Measurements from ENCODE around the gene ISG15.
"Not testable (repeated sequence)": the region's sequence is repeated elsewhere in the genome, so short reads cannot be mapped to it uniquely, and the experiment has no call there.

ISG15 gene

DNA sequence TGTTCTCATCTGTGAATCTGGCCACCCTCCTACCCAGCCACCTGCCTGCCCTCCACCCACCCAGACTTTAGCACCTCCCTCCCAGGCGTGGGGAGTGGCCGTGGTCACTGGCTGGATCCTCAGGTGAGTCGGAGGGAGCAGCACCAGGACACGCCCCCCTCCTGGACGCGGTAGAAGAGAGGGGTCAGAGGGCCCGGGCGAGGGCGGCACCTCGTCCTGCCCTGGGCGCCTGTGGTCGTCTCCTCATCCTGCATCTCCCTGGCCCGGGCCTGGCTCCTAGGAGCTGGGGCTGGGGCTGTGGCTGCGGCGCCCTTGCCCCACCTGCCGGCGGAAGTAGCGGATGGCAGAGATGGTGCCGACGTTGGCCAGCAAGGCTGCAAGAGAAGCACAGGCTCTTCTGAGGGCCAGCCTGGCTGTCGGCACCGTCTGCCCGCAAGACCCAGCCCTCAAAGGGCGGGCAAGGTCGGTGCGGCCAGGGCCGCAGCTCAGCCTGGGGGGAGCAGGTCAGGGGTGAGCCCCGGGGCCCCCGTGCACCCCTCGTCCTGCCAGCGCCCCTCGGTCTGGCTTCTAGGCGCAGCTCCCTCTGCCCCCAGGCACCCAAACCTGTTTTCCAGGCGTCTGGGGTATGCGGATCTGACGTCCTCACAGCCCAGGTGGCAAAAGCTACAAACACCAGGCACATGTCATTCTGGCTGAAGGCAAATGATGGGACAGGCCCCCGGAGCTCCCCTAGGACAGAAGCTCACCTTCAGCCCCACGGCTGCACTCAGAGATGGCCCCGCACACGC is 37.2 kb upstream of the ISG15 start:
- peak; percentile 54 for DNase-seq

DNA sequence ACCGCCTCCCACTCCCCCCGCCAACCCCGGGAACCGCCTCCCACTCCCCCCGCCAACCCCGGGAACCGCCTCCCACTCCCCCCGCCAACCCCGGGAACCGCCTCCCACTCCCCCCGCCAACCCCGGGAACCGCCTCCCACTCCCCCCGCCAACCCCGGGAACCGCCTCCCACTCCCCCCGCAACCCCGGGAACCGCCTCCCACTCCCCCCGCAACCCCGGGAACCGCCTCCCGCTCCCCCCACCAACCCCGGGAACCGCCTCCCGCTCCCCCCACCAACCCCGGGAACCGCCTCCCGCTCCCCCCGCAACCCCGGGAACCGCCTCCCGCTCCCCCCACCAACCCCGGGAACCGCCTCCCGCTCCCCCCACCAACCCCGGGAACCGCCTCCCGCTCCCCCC is 36.5 kb upstream of the ISG15 start:
- DNase-seq = not testable (repeated sequence)

DNA sequence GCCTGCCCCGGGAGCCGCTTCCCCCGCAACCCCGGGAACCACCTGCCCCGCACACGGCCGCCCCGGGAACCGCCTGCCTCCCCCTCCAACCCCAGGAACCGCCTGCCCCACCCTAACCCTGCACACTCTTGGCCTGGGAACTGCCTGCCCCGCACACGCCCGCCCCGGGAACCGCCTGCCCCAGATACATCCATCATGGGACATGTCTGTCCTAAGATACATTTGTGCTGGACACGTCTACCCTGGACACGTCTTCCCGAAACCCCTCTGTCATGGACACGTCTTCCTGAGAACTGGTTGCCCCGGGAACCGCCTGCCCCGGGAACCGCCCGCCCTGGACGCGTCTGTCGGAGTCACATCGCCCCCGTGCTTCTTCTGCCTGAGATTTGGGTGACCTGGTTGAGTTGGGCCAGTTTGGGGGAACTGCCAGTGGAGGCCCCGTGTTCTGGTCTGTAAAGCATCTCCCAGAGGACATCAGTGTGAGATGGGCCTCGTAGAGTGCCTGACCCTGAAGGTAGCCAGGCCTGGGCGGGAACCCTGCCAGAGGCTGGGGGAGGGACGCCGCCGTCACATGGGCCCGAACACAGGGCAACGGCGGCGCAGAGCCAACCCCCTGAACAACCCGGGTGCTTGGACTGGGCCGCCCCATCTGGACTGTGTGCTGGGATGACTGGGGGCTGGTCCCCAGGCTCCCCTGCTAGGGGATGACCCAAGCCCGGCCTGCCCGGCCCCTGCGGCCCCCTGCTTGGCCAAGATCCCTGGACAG is 35.0 kb upstream of the ISG15 start:
- no peak for DNase-seq

- no peak for DNase-seq
Measured at GRCh38 chr1:978835-979743, 34.2 kb upstream of the ISG15 start.

DNA sequence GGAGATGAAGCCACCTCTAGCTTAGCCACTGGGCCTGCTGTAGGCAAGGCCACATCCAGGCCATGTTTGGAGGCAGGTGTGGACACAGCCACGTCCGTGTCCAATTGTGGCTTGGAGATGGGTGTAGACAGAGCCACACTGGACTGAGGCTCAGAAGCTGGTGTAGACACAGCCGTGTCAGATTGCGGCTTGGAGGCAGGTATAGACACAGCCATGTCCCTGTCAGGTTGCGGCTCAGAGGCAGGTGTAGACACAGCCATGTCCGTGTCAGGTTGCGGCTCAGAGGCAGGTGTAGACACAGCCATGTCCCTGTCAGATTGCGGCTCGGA is 33.6 kb upstream of the ISG15 start:
- DNase-seq = no peak

DNA sequence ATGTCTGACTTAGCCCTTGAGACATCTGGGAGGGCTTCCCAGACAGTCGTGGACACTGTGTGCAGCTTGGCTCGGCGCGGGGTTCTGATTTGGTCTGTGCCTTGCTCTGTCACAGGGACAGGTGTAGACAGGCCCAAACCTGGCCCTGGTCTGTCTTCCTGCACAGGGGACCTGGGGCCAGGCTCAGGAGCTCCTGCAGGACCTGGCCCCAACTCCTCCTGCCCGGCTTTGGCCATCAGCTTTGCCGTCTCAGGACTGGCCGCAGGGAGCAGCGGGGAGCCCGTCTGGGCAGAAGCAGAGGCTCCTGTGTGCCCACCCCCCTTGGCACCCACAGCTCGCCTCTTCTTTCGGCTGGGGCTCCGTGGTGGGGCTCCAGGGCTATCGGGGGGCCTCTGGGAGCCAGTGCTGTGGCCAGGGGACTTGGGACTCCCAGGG is 33.1 kb upstream of the ISG15 start:
- DNase-seq = no peak

- DNase-seq = no peak
Measured at GRCh38 chr1:980602-981395, 32.5 kb upstream of the ISG15 start.

DNA sequence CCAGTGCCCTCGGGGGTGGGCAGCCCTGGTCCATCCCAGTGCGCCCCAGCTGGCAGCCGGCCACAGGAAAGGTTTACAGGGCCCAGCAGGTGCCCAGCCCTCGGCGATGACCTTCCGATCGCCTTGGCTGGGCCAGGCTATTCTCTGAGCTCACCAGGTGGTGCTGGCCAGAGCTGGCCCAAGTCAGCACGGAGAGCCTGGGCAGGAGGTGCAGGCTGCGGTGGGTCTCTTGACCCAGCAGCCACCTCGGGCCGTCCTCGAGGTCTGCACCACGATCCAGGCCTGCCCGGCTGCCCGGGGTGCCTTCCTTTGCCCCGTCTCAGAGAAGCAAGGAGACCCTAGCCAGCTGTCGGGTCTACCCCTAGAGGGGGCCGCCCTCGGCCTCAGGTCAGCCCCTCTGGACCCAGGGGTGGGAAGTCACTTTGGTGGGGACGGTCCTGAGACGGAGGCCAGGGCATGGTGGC is 31.8 kb upstream of the ISG15 start:
- DNase-seq = no peak

DNA sequence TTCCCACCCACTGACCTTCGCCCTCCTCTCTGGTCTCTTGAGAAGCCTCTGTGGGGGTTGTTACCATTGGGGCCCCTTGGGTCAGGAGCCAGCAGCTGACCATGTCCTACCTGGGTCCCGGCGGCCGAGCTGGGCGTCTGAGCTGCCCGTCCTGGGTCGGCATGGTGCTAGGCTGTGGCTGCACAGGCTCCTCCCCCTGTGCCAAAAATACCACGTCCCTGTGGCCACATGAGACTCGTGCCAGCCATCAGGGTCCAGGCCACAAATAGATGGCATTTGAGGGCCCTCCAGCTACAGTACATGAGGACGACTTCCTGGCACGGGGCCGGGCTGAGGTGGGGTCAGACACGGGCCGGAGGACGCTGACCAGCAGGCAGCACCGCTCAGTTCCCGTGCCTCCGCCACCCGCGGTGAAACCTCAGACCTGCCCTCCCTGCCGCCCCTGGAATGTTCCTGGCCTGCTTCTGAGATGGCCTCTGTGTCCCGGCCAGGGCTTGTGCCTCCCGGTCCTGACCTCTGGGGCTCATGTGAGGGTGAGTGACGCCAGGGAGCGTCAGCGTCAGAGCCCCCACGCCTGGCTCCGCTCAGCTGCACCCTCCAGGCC is 31.2 kb upstream of the ISG15 start, which contains the start of gene PERM1:
Gene PERM1, minus strand, starts transcription at position 139 of the 604 bp plus-strand sequence. CDS start 1,064 bp downstream, outside the sequence.
- DNase-seq = no peak

GRCh38 chr1:982765-983436 is 30.4 kb upstream of the ISG15 start:
- no peak for DNase-seq

DNA sequence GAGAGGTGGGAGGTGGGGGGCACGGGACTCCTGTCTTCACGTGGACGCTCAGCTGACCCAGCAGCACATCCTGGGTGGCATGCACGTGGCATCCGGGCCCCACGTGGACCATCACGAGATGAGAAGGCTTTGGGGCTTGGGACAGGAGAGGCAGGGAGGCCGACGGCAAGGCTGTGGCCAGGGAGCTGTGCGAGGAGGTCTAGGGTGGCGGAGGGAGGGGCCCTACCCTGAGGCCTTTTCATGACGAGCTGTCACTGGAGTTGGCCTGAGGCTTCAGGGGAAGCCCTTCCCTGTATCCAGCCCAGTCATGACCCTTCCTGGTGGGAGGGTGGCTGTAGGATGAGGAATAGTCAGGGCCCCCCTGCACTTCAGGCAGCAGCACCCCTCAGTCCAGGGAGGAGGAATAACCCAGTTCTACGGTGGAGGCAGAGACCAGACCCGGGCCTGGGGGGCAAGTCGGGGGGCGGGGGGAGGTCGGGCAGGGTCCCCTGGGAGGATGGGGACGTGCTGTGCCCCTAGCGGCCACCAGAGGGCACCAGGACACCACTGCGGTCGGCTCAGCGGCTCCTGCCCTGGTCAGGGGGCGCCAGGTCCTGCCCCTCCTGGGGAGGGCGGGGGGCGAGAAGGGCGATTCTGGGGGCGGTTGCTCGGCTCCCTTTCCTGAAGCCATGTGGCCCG is 29.4 kb upstream of the ISG15 start:
- DNase-seq = no peak

- no peak for DNase-seq
Measured at GRCh38 chr1:984476-984814, 28.9 kb upstream of the ISG15 start.

GRCh38 chr1:985126-985525 is 28.2 kb upstream of the ISG15 start:
- DNase-seq = no peak

DNA sequence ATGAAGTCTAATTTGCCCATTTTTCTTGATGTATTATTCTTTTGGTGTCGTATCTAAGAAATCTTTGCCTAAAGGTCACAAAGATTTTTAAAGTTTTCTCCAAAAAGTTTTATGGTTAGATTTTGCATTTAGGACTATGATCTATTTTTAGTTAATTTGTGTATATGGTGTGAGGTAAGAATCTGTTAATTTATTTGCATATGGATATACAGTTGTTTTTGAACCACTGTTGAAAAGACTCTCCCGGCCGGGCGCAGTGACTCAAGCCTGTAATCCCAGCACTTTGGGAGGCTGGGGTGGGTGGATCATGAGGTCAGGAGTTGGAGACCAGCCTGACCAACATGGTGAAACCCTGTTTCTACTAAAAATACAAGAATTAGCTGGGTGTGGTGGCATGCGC is 25.2 kb upstream of the ISG15 start:
- not testable (repeated sequence) for DNase-seq

DNA sequence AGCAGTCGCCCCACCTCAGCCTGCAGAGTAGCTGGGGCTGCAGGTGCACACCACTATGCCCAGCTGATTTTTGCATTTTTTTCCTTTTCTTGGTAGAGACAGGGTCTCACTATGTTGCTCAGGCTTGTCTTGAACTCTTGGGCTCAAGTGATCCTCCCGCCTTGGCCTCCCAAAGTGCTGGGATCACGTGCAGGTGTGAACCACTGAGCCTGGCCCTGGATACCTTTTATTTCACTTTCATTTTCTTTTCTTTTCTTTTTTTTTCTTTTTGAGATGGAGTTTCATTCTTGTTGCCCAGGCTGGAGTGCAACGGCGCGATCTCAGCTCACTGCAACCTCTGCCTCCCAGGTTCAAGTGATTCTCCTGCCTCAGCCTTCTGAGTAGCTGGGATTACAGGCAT is 22.0 kb upstream of the ISG15 start:
- not testable (repeated sequence) for DNase-seq

GRCh38 chr1:991895-992294 is 21.4 kb upstream of the ISG15 start:
- DNase-seq = no peak

GRCh38 chr1:992362-992761 is 20.9 kb upstream of the ISG15 start:
- no peak for DNase-seq

DNA sequence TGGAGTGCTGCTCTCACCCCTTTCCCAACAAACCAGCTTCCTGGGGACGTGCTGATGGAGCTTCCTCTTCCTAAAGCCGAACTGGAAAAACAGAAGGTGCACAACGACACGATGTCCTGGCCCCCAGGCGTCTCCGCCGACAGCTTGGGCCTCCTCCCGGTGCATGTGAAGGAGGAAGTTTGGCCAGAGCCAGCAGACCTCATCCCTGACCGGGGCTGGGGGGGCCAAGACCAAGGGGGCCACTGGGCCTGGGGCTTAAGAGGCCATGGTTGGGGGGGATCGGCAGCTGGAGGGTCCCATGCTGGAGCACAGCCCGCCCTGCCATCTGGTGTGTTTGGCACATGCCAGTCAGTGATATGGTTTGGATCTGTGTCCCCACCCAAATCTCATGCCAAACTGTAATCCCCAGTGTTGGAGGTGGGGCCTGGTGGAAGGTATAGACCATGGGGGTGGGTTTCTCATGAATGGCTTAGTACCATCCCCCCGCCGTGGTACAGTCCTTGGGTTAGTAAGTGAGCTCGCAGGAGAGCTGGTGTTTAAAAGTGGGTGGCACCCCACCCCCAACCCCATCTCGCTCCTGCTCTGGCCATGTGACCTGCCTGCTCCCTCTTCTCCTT is 19.8 kb upstream of the ISG15 start:
- DNase-seq = no peak

DNA sequence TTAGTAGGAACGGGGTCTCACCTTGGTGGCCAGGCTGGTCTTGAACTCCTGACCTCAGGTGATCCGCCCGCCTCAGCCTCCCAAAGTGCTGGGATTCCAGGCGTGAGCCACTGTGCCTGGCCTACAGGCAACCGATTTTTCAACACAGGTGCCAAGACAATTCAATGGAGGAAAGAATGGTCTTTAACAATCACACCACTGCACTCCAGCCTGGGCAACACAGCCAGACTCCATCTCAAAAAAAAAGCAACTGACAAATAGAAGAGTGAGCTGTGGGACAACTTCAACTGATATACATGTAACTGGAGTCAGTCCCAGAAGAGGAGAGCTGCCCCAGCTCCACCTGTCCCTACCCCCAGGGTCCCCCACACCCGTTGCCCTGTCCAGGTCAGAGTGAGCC is 18.8 kb upstream of the ISG15 start:
- DNase-seq = not testable (repeated sequence)
